CD8-positive, alpha-beta memory T cell (primary cell): ENCODE results near the gene PIK3AP1. TPM values are rescaled to one million over a fixed set of nuclear protein-coding genes. Genes with fewer than 3 reads are reported as not detected.
A peak's percentile ranks its signal among the peaks of the same experiment; 100 is the strongest.
"Not testable (repeated sequence)": the region's sequence is repeated elsewhere in the genome, so short reads cannot be mapped to it uniquely, and the experiment has no call there.

Source experiments
- CTCF ChIA-PET: fragments of 350-600 bp; sonication (Branson Sonifier 250); formaldehyde crosslinking; loops from one replicate; lab custom pipeline; 2021; ENCODE audit warnings: antibody characterized with exemption; lab: Charles Lee
- POLR2A ChIA-PET: fragments of 350-600 bp; sonication (Branson Sonifier 250); formaldehyde crosslinking; loops from one replicate; lab custom pipeline; 2021; ENCODE audit warnings: antibody characterized with exemption; lab: Charles Lee
- DNase-seq, 5 donors: peaks; one replicate each; pipeline versions ENCODE4 v3.0.0 to v3.0.0-alpha.2; 2020 to 2022; ENCODE audit warnings: mixed read lengths in 1 of 5
- H3K27ac ChIP-seq: one replicate; pipeline ENCODE4 v1.7.0; 2013; ENCODE audit warnings: low read depth, mild to moderate bottlenecking, low read length, moderate library complexity
- H3K27me3 ChIP-seq: 2 replicates; pipeline ENCODE4 v1.7.0; 2013; ENCODE audit warnings: low read length, mild to moderate bottlenecking; ENCODE audit not compliant: insufficient read depth, poor library complexity, severe bottlenecking
- H3K36me3 ChIP-seq: 2 replicates; pipeline ENCODE4 v1.7.0; 2013; ENCODE audit warnings: mild to moderate bottlenecking, low read length, moderate library complexity; ENCODE audit not compliant: insufficient read depth
- H3K4me1 ChIP-seq: 2 replicates; pipeline ENCODE4 v1.7.0; 2013; ENCODE audit warnings: mild to moderate bottlenecking, low read length, moderate library complexity; ENCODE audit not compliant: insufficient read depth
- H3K4me3 ChIP-seq: 2 replicates; pipeline ENCODE4 v1.7.0; 2013; ENCODE audit warnings: mild to moderate bottlenecking, low read length
- H3K9me3 ChIP-seq: 2 replicates; pipeline ENCODE4 v1.7.0; 2013; ENCODE audit warnings: mild to moderate bottlenecking, low read length
- H3K27ac Mint-ChIP-seq, 8 donors: one replicate each; pipeline ENCODE4 v1.8.0; 2020 to 2021; ENCODE audit warnings: mixed read lengths in 8 of 8, mild to moderate bottlenecking in 6 of 8, inconsistent platforms in 3 of 8, moderate library complexity in 3 of 8
- H3K27me3 Mint-ChIP-seq, 2 donors: one replicate each; pipeline ENCODE4 v1.8.0; 2020 to 2021; ENCODE audit warnings: mixed read lengths in 2 of 2, mild to moderate bottlenecking in 1 of 2, moderate library complexity in 1 of 2
- H3K36me3 Mint-ChIP-seq, 3 donors: one replicate each; pipeline ENCODE4 v1.8.0; 2020 to 2021; ENCODE audit warnings: mixed read lengths in 3 of 3, inconsistent platforms in 1 of 3, mild to moderate bottlenecking in 1 of 3
- H3K4me1 Mint-ChIP-seq, 3 donors: one replicate each; pipeline ENCODE4 v1.8.0; 2020 to 2021; ENCODE audit warnings: mixed read lengths in 3 of 3, inconsistent platforms in 1 of 3, mild to moderate bottlenecking in 1 of 3
- H3K4me3 Mint-ChIP-seq, 7 donors: one replicate each; pipeline ENCODE4 v1.8.0; 2020 to 2021; ENCODE audit warnings: mixed read lengths in 7 of 7, mild to moderate bottlenecking in 6 of 7, moderate library complexity in 4 of 7, inconsistent platforms in 2 of 7
- H3K9me3 Mint-ChIP-seq, 5 donors: one replicate each; pipeline ENCODE4 v1.8.0; 2020 to 2022; ENCODE audit warnings: mixed read lengths in 5 of 5, mild to moderate bottlenecking in 3 of 5, moderate library complexity in 2 of 5, inconsistent platforms in 1 of 5
- polyA plus RNA-seq: library from polyadenylated mRNA; unstranded; fragments of 300-500 nt; fragmentation: Illumina TruSeq; gene quantifications from one replicate; pipeline ENCODE4 v1.2.3, GENCODE V29; 2021
- total RNA-seq, 2 experiments: library from RNA; stranded (reverse); gene quantifications; one replicate each; pipeline ENCODE4 v1.2.3, GENCODE V29; 2021

Gene PIK3AP1
- total and polyA plus RNA-seq, 3 experiments from 2014 or later: 5.7 to 37.0 (median 6.7) TPM

GRCh38 chr10:96684826-96685225 is 35.5 kb downstream of the PIK3AP1 start:
- Histone ChIP-seq H3K4me3 (no peak overlapping the region), H3K27me3 (no peaks in the 10 kb centered on the region), H3K9me3 (no peaks in the 10 kb centered on the region), H3K4me1 (no peaks in the 10 kb centered on the region), H3K36me3 (no peaks in the 10 kb centered on the region), H3K27ac (no peak overlapping the region)
- no peak for DNase-seq
- peak overlapping the region in 6 of 8 donors; percentile 11 to 83 (median 63) for H3K27ac Mint-ChIP-seq
- H3K36me3 Mint-ChIP-seq: peaks cover 0 to 4% (median 2%) of the 10 kb centered on the region in 3 donors
- peaks cover 0 to 2% (median 0%) of the 10 kb centered on the region in 5 donors for H3K9me3 Mint-ChIP-seq
- POLR2A ChIA-PET: no interaction called here
- H3K27me3 Mint-ChIP-seq: peaks cover 0 to 3% of the 10 kb centered on the region in 2 donors
- CTCF ChIA-PET: no interaction called here
- peak overlapping the region in 3 of 7 donors; percentile 29 to 44 (median 39) for H3K4me3 Mint-ChIP-seq
- peaks cover 24 to 45% (median 45%) of the 10 kb centered on the region in 3 donors for H3K4me1 Mint-ChIP-seq

- Histone ChIP-seq H3K27ac (no peak overlapping the region), H3K4me1 (no peaks in the 10 kb centered on the region), H3K36me3 (no peaks in the 10 kb centered on the region), H3K4me3 (no peak overlapping the region), H3K27me3 (no peaks in the 10 kb centered on the region), H3K9me3 (no peaks in the 10 kb centered on the region)
- H3K36me3 Mint-ChIP-seq: peaks cover 0 to 4% (median 0%) of the 10 kb centered on the region in 3 donors
- ChIA-PET POLR2A (no interaction called here), CTCF (no interaction called here)
- peaks cover 0 to 2% (median 0%) of the 10 kb centered on the region in 5 donors for H3K9me3 Mint-ChIP-seq
- peaks cover 0 to 3% of the 10 kb centered on the region in 2 donors for H3K27me3 Mint-ChIP-seq
- H3K27ac Mint-ChIP-seq: peak overlapping the region in 2 of 8 donors; percentile 61 to 79
- no peak for DNase-seq
- H3K4me3 Mint-ChIP-seq: no peak overlapping the region
- H3K4me1 Mint-ChIP-seq: peaks cover 18 to 38% (median 35%) of the 10 kb centered on the region in 3 donors
Measured at GRCh38 chr10:96683710-96684109, 36.6 kb downstream of the PIK3AP1 start.

- Mint-ChIP-seq H3K4me3 (no peak overlapping the region), H3K4me1 (peaks cover 17 to 38% (median 32%) of the 10 kb centered on the region in 3 donors), H3K27ac (peak overlapping the region in 4 of 8 donors; percentile 17 to 61 (median 47)), H3K9me3 (peaks cover 0 to 2% (median 0%) of the 10 kb centered on the region in 5 donors), H3K36me3 (peaks cover 0 to 4% (median 0%) of the 10 kb centered on the region in 3 donors), H3K27me3 (peaks cover 0 to 3% of the 10 kb centered on the region in 2 donors)
- Histone ChIP-seq H3K27ac (no peak overlapping the region), H3K4me3 (no peak overlapping the region), H3K9me3 (no peaks in the 10 kb centered on the region), H3K36me3 (no peaks in the 10 kb centered on the region), H3K27me3 (no peaks in the 10 kb centered on the region), H3K4me1 (no peaks in the 10 kb centered on the region)
- no peak for DNase-seq
- POLR2A ChIA-PET: no interaction called here
- CTCF ChIA-PET: no interaction called here
Measured at GRCh38 chr10:96683065-96683464, 37.2 kb downstream of the PIK3AP1 start.

- no peak overlapping the region for H3K4me3 ChIP-seq
- H3K27ac ChIP-seq: no peak overlapping the region
- peaks cover 0 to 3% of the 10 kb centered on the region in 2 donors for H3K27me3 Mint-ChIP-seq
- DNase-seq: no peak
- H3K4me1 Mint-ChIP-seq: peaks cover 10 to 34% (median 29%) of the 10 kb centered on the region in 3 donors
- no peaks in the 10 kb centered on the region for H3K36me3 Mint-ChIP-seq
- no peaks in the 10 kb centered on the region for H3K9me3 ChIP-seq
- no peaks in the 10 kb centered on the region for H3K36me3 ChIP-seq
- H3K4me3 Mint-ChIP-seq: no peak overlapping the region
- CTCF ChIA-PET: no interaction called here
- no peaks in the 10 kb centered on the region for H3K27me3 ChIP-seq
- H3K27ac Mint-ChIP-seq: peak overlapping the region in 1 of 8 donors; percentile 60
- no peaks in the 10 kb centered on the region for H3K4me1 ChIP-seq
- POLR2A ChIA-PET: interaction anchor here (1.1 kb wide), 1 partner anchor 9 kb away, joined by 5 read pairs; no protein-coding TSS in a partner anchor
- H3K9me3 Mint-ChIP-seq: peaks cover 0 to 2% (median 0%) of the 10 kb centered on the region in 5 donors
Measured at GRCh38 chr10:96681524-96681923, 38.8 kb downstream of the PIK3AP1 start.

- Mint-ChIP-seq H3K27ac (peak overlapping the region in 1 of 8 donors; percentile 22), H3K4me1 (peaks cover 10 to 29% (median 22%) of the 10 kb centered on the region in 3 donors)
- H3K9me3 Mint-ChIP-seq, POLR2A ChIA-PET, H3K36me3 Mint-ChIP-seq, H3K4me1 ChIP-seq, DNase-seq, H3K27me3 ChIP-seq, H3K4me3 ChIP-seq, H3K27ac ChIP-seq, H3K27me3 Mint-ChIP-seq, H3K9me3 ChIP-seq, H3K36me3 ChIP-seq, CTCF ChIA-PET, H3K4me3 Mint-ChIP-seq: not testable (repeated sequence)
Measured at GRCh38 chr10:96680463-96680862, 39.9 kb downstream of the PIK3AP1 start.

GRCh38 chr10:96678725-96679124 is 41.6 kb downstream of the PIK3AP1 start:
- Histone ChIP-seq H3K9me3 (no peaks in the 10 kb centered on the region), H3K36me3 (no peaks in the 10 kb centered on the region), H3K27me3 (no peaks in the 10 kb centered on the region), H3K4me1 (peaks cover 4% of the 10 kb centered on the region), H3K27ac (no peak overlapping the region), H3K4me3 (no peak overlapping the region)
- H3K9me3 Mint-ChIP-seq: peaks cover 0 to 2% (median 0%) of the 10 kb centered on the region in 5 donors
- H3K36me3 Mint-ChIP-seq: no peaks in the 10 kb centered on the region
- H3K4me1 Mint-ChIP-seq: peaks cover 15 to 24% (median 19%) of the 10 kb centered on the region in 3 donors
- H3K27ac Mint-ChIP-seq: peak overlapping the region in 3 of 8 donors; percentile 35 to 91 (median 86)
- peaks cover 0 to 1% of the 10 kb centered on the region in 2 donors for H3K27me3 Mint-ChIP-seq
- no peak for DNase-seq
- peak overlapping the region in 1 of 7 donors; percentile 6 for H3K4me3 Mint-ChIP-seq
- ChIA-PET POLR2A (no interaction called here), CTCF (no interaction called here)

GRCh38 chr10:96676272-96677112 is 43.8 kb downstream of the PIK3AP1 start:
- CTCF ChIA-PET: no interaction called here
- peak overlapping the region in 1 of 7 donors; percentile 28 for H3K4me3 Mint-ChIP-seq
- H3K36me3 Mint-ChIP-seq: no peaks in the 10 kb centered on the region
- peak overlapping the region in 5 of 8 donors; percentile 69 to 95 (median 83) for H3K27ac Mint-ChIP-seq
- Histone ChIP-seq H3K27ac (no peak overlapping the region), H3K4me3 (no peak overlapping the region), H3K9me3 (no peaks in the 10 kb centered on the region), H3K36me3 (no peaks in the 10 kb centered on the region), H3K4me1 (peaks cover 25% of the 10 kb centered on the region), H3K27me3 (no peaks in the 10 kb centered on the region)
- POLR2A ChIA-PET: no interaction called here
- no peak for DNase-seq
- H3K27me3 Mint-ChIP-seq: no peaks in the 10 kb centered on the region
- peaks cover 32 to 37% (median 36%) of the 10 kb centered on the region in 3 donors for H3K4me1 Mint-ChIP-seq
- H3K9me3 Mint-ChIP-seq: peaks cover 0 to 2% (median 0%) of the 10 kb centered on the region in 5 donors

GRCh38 chr10:96675846-96676245 is 44.5 kb downstream of the PIK3AP1 start:
- Histone ChIP-seq H3K27me3 (no peaks in the 10 kb centered on the region), H3K27ac (no peak overlapping the region), H3K36me3 (no peaks in the 10 kb centered on the region), H3K4me1 (peaks cover 31% of the 10 kb centered on the region), H3K9me3 (no peaks in the 10 kb centered on the region), H3K4me3 (no peak overlapping the region)
- Mint-ChIP-seq H3K27me3 (no peaks in the 10 kb centered on the region), H3K4me1 (peaks cover 38 to 44% (median 42%) of the 10 kb centered on the region in 3 donors), H3K4me3 (no peak overlapping the region), H3K27ac (peak overlapping the region in 2 of 8 donors; percentile 26 to 79), H3K36me3 (no peaks in the 10 kb centered on the region), H3K9me3 (no peaks in the 10 kb centered on the region)
- no peak for DNase-seq
- ChIA-PET POLR2A (no interaction called here), CTCF (no interaction called here)
